HEK293 (cell line): ENCODE data around the gene GP9.

Source experiments
- CTCF ChIP-seq: fragments of 450-650 bp; formaldehyde crosslinking; IDR thresholded peaks from 2 replicates; pipeline ENCODE4 v1.5.1; 2016; ENCODE audit warnings: missing biosample characterization, missing genetic modification characterization
- ZNF221 ChIP-seq: fragments of 450-650 bp; formaldehyde crosslinking; IDR thresholded peaks from 2 replicates; pipeline ENCODE4 v1.5.1; 2017; ENCODE audit warnings: missing biosample characterization, missing genetic modification characterization, borderline replicate concordance
- ZNF423 ChIP-seq: fragments of 450-650 bp; formaldehyde crosslinking; IDR thresholded peaks from 2 replicates; pipeline ENCODE4 v1.5.1; 2016; ENCODE audit warnings: missing biosample characterization, missing genetic modification characterization
- ZNF529 ChIP-seq: fragments of 450-650 bp; formaldehyde crosslinking; IDR thresholded peaks from 2 replicates; pipeline ENCODE4 v1.5.1; 2017; ENCODE audit warnings: missing genetic modification characterization, missing biosample characterization; ENCODE audit not compliant: insufficient replicate concordance
- ZNF580 ChIP-seq: fragments of 450-650 bp; formaldehyde crosslinking; IDR thresholded peaks from 2 replicates; pipeline ENCODE4 v1.5.1; 2016; ENCODE audit warnings: missing biosample characterization, missing genetic modification characterization
- ZNF639 ChIP-seq: fragments of 450-650 bp; formaldehyde crosslinking; IDR thresholded peaks from 2 replicates; pipeline ENCODE4 v1.5.1; 2016; ENCODE audit warnings: missing biosample characterization, missing genetic modification characterization
- ZNF777 ChIP-seq: fragments of 450-650 bp; formaldehyde crosslinking; IDR thresholded peaks from 2 replicates; pipeline ENCODE4 v1.5.1; 2017; ENCODE audit warnings: missing biosample characterization, missing genetic modification characterization, borderline replicate concordance
- TF ChIP-seq, protein P1 (sequence below): fragments of 450-650 bp; formaldehyde crosslinking; IDR thresholded peaks from 2 replicates; pipeline ENCODE4 v1.5.1; 2016; ENCODE audit warnings: missing biosample characterization, missing genetic modification characterization

GRCh38 chr3:129046037-129046731, 14.4 kb upstream of the GP9 start:
- TF ChIP-seq ZNF529 (no peak), ZNF639 (no peak), ZNF423 (tag by site-specific recombination) (no peak), CTCF (tag by site-specific recombination) (no peak), ZNF221 (tag by site-specific recombination) (no peak), ZNF777 (tag by site-specific recombination) (no peak), ZNF580 (no peak)
- TF ChIP-seq, protein P1, sequence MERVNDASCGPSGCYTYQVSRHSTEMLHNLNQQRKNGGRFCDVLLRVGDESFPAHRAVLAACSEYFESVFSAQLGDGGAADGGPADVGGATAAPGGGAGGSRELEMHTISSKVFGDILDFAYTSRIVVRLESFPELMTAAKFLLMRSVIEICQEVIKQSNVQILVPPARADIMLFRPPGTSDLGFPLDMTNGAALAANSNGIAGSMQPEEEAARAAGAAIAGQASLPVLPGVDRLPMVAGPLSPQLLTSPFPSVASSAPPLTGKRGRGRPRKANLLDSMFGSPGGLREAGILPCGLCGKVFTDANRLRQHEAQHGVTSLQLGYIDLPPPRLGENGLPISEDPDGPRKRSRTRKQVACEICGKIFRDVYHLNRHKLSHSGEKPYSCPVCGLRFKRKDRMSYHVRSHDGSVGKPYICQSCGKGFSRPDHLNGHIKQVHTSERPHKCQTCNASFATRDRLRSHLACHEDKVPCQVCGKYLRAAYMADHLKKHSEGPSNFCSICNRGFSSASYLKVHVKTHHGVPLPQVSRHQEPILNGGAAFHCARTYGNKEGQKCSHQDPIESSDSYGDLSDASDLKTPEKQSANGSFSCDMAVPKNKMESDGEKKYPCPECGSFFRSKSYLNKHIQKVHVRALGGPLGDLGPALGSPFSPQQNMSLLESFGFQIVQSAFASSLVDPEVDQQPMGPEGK, result no peak
